Epithelial cell of prostate (primary cell): ENCODE data around the gene DCST1.

ENCODE experiments used
- DNase-seq: peaks from one replicate; pipeline ENCODE4 v3.0.0-alpha.2; 2011; ENCODE audit warnings: low read depth, low spot score
- H3K27ac ChIP-seq: fragments of 450-650 bp; 2 replicates; pipeline ENCODE4 v1.5.1; 2017; ENCODE audit warnings: mild to moderate bottlenecking

Gene DCST1

GRCh38 chr1:155000726-155001424, 32.7 kb upstream of the DCST1 start:
- H3K27ac ChIP-seq = peak overlapping the region; percentile 98
- peak; percentile 64 for DNase-seq

DNA sequence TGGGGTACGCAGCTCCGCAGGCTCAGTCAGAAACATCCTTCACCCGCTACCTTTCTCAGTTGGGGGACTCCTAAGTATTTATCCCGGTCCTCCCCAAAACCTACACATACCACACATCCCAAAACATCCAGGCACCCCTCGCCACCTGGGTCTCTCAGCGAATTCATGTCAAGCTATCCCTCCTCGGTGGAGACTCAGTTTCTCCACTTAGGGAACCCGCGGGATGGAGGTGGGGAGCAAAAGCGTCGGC, 32.3 kb upstream of the DCST1 start:
- peak overlapping the region; percentile 98 for H3K27ac ChIP-seq
- no peak for DNase-seq

DNA sequence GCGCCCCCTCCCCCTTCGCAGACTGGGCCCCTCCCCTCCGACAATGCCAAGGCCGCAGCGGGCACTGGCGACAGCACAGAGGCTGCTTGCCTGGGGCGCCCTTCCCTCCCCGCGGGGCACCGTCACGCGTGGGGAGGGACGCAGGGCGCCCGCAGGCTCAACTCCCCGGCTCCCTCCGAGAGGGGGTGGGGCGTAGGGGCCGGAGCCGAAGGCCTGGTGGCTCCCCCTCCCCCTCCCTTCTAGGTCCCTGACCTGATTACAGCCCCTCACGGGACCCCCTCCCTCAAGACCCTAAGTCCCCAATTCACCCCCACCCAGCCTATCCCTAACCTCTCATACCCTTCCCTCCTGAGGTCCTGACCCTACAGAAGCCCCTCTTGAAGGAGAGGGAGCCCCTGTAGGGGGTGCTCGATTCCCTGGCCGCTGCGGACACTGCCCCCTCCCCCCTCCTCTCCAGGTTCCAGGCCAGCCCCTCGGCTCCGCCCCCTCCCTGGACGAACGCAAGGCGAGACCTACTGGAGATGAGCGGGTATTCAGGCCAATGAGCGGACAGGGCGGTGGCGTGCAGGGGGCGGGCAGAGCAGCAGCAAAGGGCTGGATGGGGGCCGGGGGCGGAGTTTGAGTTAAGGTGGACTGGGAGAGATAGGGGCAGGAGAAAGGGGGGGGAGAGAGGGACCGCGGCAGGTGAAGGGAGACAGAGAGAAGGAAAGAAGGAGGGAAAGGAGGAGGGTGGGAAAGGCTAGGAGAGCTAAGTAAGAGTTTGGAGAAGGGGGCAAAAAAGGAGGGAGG, 31.8 kb upstream of the DCST1 start:
- peak overlapping the region; percentile 98 for H3K27ac ChIP-seq
- DNase-seq = peak; percentile 96

- DNase-seq = no peak
- peak within 1 kb of the TSS; percentile 98 for H3K27ac ChIP-seq
Observed at GRCh38 chr1:155002464-155003226, 31.0 kb upstream of the DCST1 start, which contains the start of gene ZBTB7B. Gene ZBTB7B, plus strand, starts transcription at chr1:155002802. Its CDS starts 11,859 bp downstream, at chr1:155014661.

DNA sequence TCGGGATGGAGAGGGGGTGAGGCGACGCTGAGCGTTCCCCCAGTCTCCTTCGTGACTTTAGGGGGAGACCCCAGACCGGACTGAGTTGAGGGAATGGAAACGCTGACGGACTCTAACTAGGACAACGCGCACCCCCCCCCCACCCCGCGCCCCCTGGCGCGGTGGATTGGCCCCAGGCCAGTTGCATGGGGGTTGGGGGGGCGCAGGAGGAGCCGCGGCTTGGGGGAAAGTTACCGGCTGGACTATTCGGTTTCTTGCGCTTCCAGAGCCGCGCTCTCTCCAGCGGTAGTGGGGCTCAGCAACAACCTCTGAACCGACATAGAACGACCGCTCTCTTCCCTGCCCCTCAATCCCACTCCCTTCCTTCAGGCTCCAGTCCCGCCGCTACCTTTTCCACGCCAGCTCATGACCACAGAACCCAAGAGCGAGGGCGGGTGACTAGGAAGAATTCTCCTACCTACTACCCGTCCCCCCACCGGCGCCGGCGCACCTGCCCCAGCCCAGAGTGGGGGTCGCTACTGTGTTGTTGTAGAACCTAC, 30.3 kb upstream of the DCST1 start:
- no peak for DNase-seq
- H3K27ac ChIP-seq = peak overlapping the region; percentile 98

GRCh38 chr1:155003766-155004351, 29.8 kb upstream of the DCST1 start:
- H3K27ac ChIP-seq = peak overlapping the region; percentile 98
- no peak for DNase-seq

GRCh38 chr1:155004352-155005075, 29.1 kb upstream of the DCST1 start:
- no peak for DNase-seq
- H3K27ac ChIP-seq = peak overlapping the region; percentile 98

- peak overlapping the region; percentile 98 for H3K27ac ChIP-seq
- DNase-seq = no peak
Observed at GRCh38 chr1:155005076-155006011, 28.3 kb upstream of the DCST1 start.

DNA sequence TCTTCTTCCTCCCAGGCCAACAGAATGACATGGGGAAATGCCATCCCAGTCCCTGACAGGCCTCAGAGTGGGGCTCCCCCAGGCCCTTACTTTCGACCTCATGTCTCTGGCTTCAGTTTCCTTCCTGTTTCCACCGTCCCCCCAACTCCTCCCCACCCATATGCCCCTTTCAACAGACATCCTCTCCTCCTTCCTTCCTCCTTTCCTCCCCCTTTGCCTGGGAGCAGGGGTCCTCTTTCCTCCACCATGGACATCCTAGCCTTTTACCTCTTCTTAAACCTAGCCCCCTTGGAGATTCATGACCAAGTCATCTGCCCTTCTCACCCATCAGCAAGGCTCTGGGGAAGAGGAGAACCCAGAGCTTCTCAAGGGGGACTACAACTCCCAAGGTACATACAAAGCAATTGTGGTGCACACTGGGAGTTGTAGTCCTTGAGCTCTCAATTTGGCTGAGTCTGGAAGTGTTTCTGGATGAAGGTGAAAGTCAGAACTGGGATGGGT, 27.0 kb upstream of the DCST1 start:
- H3K27ac ChIP-seq = peak overlapping the region; percentile 98
- no peak for DNase-seq

DNA sequence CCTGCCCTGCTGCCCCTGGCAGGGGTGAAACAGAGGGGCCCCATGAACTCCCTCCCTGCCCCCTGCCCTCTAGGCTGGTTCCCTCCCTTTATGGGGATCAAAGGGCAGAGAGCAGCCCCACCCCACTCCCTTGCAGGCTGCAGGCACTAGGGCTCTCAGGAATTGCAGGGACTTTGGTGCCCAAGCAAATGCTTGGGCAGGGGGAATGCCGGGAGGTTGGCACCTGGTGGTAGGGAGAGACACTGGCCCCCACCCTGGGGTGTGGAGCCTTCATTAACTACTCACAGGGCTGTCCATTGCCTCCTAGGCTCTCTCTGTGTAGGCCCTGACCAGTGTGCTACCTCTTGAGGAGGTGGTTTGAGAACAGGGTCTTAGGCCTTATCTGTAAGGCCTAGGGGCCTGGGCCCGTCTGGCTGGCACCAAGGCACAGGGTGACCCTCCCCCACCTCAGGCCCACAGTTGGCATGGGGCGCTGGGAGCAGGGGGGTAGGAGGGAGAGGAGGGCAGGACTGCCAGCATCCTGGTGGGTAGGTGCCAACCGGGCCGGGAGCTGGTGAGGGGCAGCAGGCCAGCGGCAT, 26.3 kb upstream of the DCST1 start:
- no peak for DNase-seq
- H3K27ac ChIP-seq = peak overlapping the region; percentile 98

DNA sequence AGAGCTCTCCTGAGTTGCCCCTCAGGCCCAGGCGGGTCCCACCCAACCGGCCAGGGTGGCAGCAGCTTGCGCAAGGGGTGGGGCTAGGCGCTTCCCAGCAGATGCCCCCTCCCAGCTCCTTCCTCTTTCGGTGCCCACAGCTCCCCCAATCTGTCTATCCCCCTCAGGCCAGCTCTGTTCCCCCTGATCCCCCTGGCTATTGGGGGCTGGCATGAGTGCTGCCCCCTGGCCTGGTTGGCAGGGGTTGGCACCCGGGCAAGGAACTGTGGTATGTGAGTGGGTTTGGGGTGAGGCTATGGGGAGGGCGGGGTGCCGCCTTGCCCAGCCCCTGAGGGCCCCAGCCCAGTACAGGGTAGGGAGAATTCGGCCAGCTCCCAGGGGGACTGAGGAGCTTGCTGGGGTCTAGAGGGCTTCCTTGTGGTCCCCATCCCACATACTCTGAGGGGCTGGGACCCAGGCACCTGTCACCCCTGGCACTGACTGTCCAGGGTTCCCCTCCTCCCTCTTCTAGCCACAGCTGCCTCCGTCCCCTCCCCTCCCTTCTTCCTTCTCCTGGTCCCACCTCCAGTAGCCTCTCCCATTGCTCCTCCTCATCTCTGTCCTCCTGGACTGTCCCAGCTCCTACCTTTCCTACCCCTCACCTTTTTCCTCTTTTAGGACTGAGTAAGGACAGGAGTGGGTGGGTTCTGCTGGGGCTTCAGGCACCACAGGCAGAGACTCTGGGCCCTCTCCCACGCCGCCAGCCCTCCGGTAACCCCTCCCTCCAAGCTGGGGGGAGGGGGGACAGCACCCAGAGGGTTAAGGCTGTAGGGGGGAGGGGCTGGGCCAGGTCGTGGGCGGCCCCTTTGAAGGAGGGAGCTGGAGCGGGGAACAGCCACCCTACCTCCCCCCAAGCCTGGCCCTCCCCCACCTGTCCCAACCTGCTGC, 25.3 kb upstream of the DCST1 start:
- peak overlapping the region; percentile 98 for H3K27ac ChIP-seq
- DNase-seq = no peak

DNA sequence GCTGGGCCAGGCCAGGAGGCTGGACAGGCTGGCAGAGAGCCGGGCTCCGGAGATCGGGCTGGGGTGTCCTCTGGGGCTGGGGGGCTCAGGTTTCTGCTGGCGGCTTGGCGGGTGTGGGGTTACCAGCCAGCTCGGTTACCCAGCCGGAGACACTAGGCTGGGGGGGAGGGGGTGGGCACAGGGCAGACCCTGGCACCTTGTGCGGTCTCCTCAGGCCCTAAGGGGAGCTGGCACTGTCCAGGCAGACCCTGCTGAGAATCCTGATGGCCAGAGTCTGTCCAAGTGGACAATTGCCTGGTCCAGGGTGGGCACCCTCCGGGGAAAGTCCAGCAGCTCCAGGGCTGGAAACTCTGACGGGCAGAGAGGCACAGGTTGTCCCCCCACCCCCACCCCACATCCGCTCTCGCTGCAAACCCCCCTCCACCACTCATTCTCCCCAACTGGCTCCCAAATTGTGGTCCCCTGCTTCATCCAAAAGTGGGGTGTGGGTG, 24.4 kb upstream of the DCST1 start:
- DNase-seq = no peak
- peak overlapping the region; percentile 98 for H3K27ac ChIP-seq

DNA sequence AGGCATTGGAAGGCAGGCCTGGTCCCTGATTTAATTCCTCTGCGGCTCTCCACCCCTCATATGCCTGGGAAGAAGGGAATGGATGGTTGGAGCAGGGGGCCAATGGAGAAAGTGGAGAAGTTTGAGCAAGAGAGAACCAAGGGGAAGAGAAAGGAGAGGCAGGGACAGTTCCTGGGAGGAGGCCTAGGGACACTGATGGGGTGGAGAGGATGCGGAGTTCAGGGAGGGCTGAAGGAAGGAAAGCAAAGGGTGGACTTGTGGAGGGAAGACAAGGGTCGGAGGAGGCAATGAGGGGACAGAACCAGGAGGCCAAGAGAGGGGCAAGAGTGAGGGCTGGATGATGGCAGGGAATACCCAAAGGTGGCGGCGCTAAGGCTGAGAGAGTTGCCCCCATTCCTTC, 23.9 kb upstream of the DCST1 start:
- H3K27ac ChIP-seq = peak overlapping the region; percentile 98

GRCh38 chr1:155010211-155010918, 23.3 kb upstream of the DCST1 start:
- no peak for DNase-seq
- peak overlapping the region; percentile 46 for H3K27ac ChIP-seq

More for the DNA sequence above, 23.9 kb upstream of the DCST1 start:
- no peak for DNase-seq

DNA sequence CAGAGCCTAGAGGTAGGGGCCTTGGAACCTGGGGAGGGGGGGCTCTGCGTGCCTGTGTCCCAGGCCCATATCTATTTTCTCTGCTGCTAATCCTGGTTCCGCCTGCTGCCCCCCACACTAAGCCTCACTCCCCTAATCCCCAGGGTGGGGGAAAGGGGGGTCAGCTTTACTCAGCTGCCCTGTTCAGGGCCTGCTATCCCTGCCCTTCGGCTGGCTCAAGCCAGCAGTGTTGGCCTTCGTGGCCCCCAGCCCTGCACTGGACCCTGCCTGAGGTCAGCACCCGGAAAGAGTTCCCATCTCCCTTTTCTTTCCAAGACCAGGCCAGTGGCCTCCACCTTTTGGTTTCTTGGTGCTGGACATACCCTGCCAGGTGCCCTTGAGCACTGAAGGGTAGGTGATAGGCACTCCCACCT, 22.6 kb upstream of the DCST1 start:
- no peak for DNase-seq
- peak overlapping the region; percentile 46 for H3K27ac ChIP-seq

- H3K27ac ChIP-seq = peak overlapping the region; percentile 46
- no peak for DNase-seq
Observed at GRCh38 chr1:155011437-155012025, 22.1 kb upstream of the DCST1 start.
